Posterior cingulate gyrus (tissue), 11 donors: ENCODE results near the gene PAM.

ENCODE experiments used
- DNase-seq, 10 donors: peaks; one replicate each; pipeline versions ENCODE4 v3.0.0 to v3.0.0-alpha.2; 2020 to 2021; ENCODE audit warnings: mixed read lengths in 3 of 10
- intact Hi-C: fragments of 100-400 bp; cut with DNase I; formaldehyde crosslinking; loops from one replicate; pipeline ENCODE4 v1.15.1; 2023

PAM gene

DNA sequence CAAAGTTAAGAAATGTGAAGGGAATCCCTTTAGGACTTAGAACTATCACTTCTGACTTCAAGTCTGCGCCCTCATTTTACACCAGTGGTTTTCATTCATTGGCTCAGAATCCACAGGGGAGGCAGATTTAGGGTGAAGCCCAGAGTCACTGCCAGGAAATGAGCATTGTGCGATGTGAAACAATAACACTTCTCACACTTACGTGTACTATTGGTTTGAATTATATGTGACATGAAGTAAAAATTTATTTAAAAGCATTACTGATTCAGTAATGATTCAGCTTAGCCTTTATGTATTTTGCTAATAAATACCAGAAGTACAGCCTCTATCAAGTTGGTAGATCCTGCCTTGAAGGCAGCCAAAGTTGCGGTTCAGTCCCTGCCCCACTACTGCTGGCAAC, 98.6 kb downstream of the PAM start:
- intact Hi-C loops = no loop called here

DNA sequence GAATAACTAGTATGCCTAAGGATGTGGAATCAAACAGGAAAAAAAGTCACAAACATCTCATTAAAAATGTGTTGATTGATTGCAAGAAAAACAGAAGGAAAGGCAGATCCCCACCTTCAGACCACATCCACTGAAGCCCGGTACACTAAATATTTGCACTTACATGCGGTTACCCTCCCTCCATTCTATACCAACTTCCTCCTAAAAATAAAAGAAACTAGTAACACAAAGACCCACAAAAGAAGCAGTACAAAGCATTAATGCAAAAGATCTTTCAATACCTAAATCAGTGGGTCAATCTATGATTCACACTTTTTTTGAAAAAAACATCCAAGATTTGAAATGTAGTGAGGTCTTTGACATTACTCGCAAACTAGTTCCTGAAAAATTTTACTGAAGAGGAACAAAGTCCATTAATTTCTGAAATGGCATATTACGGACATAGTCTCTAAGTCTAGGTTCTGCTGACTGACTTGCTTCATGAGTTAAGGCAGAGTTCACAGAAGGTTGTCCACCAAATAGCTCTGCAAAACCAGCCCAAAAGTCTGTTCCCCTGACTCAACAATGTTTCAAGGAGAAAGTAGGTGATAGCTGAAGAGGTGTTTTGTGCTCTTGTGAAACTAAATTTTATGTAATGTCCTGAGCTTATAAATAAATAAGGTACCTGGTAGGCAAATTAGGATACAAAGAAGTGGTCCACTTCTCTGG, 100.7 kb downstream of the PAM start:
- intact Hi-C loops = no loop called here
- DNase-seq = no peak

More for the DNA sequence above, 98.6 kb downstream of the PAM start:
- no peak for DNase-seq

DNA sequence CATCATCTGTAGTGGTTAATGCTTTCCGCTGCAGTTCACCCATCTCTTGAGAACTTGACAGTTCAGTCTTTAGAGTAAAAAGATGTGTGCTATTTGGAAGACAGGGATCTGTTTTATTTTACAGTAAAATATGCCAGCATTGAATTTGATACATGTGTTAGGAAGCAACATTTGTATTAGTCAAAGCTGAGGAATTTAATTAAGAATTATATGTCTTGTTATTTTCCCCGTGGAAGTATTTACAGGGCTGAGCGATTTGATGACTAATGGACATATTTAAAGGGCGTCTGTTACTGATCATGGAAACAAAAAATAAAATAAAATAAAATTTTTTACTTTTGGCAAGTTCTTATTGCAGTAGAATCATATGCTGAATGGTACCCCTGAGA, 101.3 kb downstream of the PAM start:
- intact Hi-C loops = no loop called here
- no peak for DNase-seq

- DNase-seq = no peak
- intact Hi-C loops = no loop called here
Measured at GRCh38 chr5:102857076-102857818, 102.1 kb downstream of the PAM start.

DNA sequence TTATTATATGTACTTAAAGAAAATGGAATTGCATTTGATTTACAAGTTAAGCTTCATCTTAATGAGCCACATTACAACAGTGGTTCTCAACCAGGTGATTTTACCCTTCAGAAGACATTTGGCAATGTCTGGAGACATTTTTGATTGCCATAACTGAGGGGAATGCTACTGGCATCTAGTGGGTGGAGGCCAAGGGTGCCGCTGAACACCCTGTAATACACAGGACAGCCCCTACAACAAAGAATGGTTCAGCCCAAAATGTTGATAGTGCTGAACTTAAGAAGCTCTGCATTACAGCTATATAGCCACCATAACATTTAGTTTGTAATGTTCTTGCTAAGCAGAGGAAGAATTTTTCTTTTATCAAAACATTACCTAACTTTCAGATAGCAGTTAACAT, 103.1 kb downstream of the PAM start:
- DNase-seq = no peak
- intact Hi-C loops = no loop called here

- intact Hi-C loops = no loop called here
- no peak for DNase-seq
Measured at GRCh38 chr5:102858808-102859207, 103.7 kb downstream of the PAM start.

DNA sequence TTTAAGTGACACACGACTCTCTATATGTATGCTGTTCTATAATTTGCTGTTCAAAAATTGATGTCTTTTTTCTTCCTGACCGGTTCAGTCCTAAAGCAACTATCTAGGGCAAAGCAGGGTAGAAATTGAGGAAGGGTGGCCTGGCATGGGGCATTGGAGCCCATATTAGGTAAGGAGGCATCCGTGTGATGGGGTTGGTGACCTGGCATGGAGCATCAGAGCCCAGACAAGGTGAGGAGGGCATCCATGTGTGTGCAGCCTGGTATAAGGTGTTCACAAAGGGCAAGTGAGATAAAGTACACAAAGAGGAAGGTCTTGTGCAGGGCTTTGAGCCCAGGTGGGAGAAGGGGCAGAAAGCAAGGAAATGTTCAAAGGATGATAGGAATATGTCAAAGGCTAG, 104.9 kb downstream of the PAM start:
- intact Hi-C loops = loop anchor here (10.0 kb wide), 1 partner anchor 105 kb away; the partner anchor contains the start of gene PAM
- DNase-seq = no peak

- no peak for DNase-seq
- intact Hi-C loops = loop anchor here (10.0 kb wide), 1 partner anchor 108 kb away; the partner anchor contains the start of gene PAM
Measured at GRCh38 chr5:102863058-102863457, 108.0 kb downstream of the PAM start.

DNA sequence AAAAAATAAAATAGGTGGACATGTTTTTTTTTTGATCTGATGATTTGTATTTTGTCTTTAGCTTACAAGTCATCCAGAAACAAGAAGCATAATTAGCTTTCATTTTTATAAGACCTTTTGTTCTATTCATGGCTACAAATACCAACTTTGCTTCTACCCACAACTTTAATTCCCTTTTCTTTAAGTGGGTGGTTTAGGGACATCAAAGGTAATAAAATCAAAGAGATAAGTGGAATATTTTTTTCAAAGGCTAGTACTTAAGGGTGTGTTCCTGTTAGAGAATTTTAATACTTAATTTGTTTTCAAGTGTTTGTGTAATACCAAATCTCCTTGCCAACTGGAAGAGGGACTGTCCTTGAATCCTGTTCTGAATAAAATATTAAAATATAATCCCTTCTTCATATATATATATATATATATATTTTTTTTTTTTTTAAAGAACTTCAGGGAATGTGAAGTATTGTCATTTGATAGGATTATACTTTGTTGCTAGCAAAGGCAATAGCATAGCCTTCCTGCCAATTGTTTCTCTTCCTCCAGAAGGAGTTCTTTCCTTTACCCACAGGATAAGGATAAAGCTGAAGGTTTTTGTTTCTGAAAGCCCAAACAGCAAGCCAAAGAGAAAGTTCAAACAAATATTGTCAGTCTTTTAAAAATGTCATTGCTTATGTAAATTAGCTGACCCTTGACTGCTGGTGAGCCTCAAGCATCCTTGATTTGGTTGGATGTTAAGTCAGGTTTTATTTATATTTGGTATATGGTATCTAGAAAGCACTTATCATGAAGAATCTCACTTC, 108.9 kb downstream of the PAM start:
- intact Hi-C loops = loop anchor here (10.0 kb wide), 1 partner anchor 109 kb away; the partner anchor contains the start of gene PAM
- DNase-seq = no peak

GRCh38 chr5:102865171-102865509, 110.0 kb downstream of the PAM start:
- intact Hi-C loops = loop anchor here (10.0 kb wide), 1 partner anchor 110 kb away; the partner anchor contains the start of gene PAM
- DNase-seq = no peak

DNA sequence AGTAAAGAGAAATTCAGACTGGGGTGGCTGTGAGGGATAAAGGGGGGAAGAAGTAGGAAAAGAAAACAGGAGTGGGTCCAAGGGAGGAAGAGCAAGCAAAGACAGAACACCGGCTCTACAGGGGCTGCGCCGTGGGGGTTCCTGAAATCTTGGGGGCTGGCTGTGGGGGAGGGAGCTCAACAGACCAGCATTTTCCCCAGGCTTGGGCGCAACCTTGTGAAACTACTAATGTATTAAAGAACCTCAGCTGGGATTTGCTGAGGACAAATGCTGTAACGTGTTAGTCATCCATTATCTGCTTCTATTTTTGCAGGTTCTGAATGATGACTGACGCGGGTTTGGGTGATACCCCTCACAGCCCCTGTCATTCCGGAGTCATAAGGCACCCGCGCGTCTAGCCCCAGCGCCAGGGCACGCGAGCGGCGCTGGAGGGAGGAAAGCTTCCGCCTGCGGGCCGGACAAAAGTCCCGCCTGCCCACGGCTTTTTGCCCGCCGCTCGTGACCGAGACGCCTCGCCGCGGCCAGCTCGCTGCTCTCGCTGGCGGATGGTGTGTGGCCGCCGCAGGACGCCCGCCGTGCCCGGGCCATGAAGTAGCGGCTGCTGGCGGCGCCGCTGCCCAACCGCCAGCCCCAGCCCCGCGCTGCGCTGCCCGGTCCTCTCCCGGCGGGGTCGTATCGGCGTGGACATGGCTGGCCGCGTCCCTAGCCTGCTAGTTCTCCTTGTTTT, 110.6 kb downstream of the PAM start:
- intact Hi-C loops = loop anchor here (10.0 kb wide), 1 partner anchor 111 kb away; the partner anchor contains the start of gene PAM
- DNase-seq = peak; percentile 22 to 92 (median 51)

GRCh38 chr5:102866237-102866600, 111.1 kb downstream of the PAM start:
- DNase-seq = no peak
- intact Hi-C loops = loop anchor here (10.0 kb wide), 1 partner anchor 111 kb away; the partner anchor contains the start of gene PAM

GRCh38 chr5:102867992-102868662, 113.0 kb downstream of the PAM start:
- intact Hi-C loops = loop anchor here (10.0 kb wide), 1 partner anchor 113 kb away; the partner anchor contains the start of gene PAM
- no peak for DNase-seq

GRCh38 chr5:102869230-102869629, 114.1 kb downstream of the PAM start:
- intact Hi-C loops = loop anchor here (10.0 kb wide), 1 partner anchor 114 kb away; the partner anchor contains the start of gene PAM
- DNase-seq = no peak

DNA sequence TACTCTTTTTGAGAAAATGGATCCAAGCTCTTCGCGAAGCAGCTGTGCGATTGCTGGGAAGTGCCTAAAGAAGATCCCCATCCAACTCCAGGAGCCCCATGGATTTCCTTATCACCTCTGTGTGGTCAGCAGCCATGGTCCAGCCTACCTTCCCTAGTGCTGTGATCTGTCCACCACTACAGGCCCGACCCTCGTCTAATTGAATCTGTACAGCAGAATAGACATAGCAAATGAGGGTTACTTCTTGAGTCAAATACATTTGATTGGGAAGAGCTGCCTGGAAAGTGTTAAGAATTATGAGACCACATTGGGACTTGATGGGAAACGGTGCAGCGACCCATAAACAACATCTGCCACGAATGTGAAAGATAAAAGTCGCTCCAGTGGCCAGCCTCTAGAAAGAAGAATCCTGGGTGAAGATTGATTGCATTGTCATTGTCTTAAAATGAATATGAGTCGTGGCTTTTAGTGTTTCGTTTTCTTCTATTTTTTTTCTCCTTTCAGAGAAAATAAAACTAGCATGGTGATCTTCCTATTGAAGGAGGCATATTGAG, 118.4 kb downstream of the PAM start:
- DNase-seq = no peak
- intact Hi-C loops = no loop called here

DNA sequence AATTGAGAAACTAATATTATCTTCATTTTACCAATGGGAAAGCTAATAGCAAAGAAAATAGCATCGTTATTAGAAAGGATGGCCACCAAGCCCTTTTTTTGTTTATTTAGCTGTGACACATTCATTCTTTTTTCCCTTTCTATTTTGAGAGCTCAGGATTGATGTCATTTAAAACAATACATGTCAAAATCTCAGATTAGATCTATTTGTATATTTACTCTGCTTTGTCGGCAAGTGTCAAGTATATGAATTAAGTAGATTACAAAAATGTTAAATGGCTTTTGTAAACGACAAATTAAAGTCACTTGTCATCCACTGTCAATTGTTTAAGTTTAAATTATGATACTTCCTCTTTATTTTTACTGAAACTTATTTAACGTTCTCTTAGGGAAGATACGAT, 118.9 kb downstream of the PAM start:
- DNase-seq = no peak
- intact Hi-C loops = no loop called here

DNA sequence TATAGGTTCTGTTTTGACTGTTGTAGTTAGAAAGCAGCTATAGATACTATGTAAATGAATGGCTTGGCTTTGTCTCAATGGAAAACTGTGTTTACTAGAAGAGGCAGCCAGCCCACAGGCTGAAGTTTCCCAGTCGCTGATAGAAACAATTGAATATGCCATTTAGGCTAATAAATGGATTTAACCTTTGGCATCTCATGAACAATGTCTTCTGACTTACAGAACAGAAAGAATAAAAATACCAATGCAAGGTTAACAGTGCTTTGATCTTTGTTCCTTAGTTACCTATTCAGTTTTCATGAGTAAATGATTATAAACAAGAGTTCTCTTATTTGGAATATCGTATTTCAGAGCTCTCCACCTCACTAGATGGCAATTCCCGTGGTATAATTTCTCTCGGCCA, 120.6 kb downstream of the PAM start:
- DNase-seq = no peak
- intact Hi-C loops = no loop called here

GRCh38 chr5:102876610-102877009, 121.5 kb downstream of the PAM start:
- DNase-seq = no peak

DNA sequence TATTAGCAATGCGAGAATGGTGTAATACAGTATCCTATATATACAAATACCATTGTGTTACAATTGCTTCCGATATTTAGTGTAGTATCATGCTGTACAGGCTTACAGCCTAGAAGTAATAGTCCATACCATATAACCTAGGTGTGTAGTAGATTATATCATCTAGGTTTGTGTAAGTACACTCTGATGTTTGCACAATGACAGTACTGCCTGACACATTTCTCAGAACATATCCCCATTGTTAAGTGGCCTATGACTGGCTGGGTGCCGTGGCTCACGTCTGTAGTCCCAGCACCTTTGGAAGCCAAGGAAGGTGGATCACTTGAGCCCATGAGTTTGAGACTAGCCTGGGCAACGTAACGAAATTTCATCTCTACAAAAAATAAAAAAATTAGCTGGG, 124.6 kb downstream of the PAM start:
- DNase-seq = peak in 1 of 10 donors; percentile 33
- intact Hi-C loops = no loop called here

More at GRCh38 chr5:102876610-102877009, 121.5 kb downstream of the PAM start:
- intact Hi-C loops = no loop called here
